ENCODE data around the gene GNG14. TPM values are rescaled to one million over a fixed set of nuclear protein-coding genes. Genes with fewer than 3 reads are reported as not detected.
"Not testable (repeated sequence)": the region's sequence is repeated elsewhere in the genome, so short reads cannot be mapped to it uniquely, and the experiment has no call there.

GNG14 gene
- total RNA-seq, 2 experiments from 2014 or later: not detected

DNA sequence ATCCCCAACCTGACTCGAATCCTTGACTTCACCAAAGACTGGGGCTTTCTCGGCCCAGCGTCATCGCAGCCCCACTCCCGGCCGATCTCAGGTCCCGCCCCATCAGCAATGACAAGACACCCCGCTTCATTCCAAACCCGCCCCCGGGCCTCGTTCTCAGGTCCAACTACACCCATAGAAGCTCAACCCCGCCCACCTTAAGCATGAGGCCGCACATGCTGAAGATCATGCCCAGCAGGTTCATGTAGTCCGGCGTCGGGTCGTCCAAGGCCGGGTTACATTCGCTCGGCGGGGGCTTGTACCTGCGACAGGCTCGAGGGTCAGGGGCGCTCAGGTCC, 18.9 kb upstream of the GNG14 start:
- CTCF ChIA-PET: interaction anchor here (0.9 to 4.8 kb wide), 2 partner anchors 9 to 97 kb away, joined by 4 to 27 read pairs; no protein-coding TSS in a partner anchor
- Mint-ChIP-seq H3K27ac (peak overlapping the region; percentile 100), H3K36me3 (ENCODE audit: low read depth) (peaks cover 32% of the 10 kb centered on the region), H3K27me3 (ENCODE audit: low read depth) (no peaks in the 10 kb centered on the region), H3K9me3 (no peaks in the 10 kb centered on the region), H3K4me3 (peak overlapping the region; percentile 95), H3K4me1 (ENCODE audit: low read depth) (peaks cover 51% of the 10 kb centered on the region)
- intact Hi-C loops (cut with micrococcal nuclease): loop anchor here (1.0 to 10.0 kb wide), 6 partner anchors 12 to 577 kb away; partner anchors contain the start of genes DHPS, ZNF44, ZNF490 and ZNF791
- DNase-seq: peak; percentile 65

DNA sequence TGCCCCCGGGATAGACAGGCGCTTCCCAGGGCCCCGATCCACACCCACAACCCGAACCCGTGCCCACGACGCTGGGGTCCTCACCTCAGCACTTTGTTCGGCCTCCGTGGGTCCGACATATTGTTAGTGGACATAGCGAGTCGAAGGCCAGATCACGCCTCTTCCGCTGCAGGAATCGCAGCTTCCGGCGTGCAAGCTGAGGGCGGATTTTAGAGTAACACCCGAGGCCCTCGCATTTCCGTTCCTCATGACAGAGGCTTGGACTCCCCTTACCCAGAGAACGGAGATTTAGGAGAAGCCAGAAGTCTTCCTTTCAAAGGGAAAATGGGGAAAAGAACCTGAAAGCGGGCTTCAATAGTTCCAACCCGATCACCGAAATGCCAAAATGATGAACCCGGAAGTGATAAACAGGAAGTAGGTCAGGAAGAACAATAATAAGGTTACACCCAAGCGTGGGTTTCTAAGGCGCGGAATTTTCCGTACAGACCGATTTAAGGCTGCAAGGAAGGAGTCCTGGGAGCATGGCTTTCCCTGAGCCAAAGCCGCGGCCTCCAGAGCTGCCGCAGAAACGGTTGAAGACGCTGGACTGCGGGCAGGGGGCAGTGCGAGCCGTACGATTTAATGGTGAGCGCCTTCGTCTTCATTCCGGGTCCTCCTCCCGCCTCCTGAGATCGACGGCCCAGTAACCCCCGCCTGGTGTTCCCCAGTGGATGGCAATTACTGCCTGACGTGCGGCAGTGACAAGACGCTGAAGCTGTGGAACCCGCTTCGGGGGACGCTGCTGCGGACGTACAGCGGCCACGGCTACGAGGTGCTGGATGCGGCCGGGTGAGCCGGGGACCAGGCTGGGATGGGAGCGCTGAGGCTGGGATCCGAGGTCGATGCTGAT, 18.3 kb upstream of the GNG14 start:
- H3K4me3 Mint-ChIP-seq: peak overlapping the region; percentile 95
- H3K27me3 Mint-ChIP-seq (ENCODE audit: low read depth): no peaks in the 10 kb centered on the region
- H3K27ac Mint-ChIP-seq: peak overlapping the region; percentile 100
- no peaks in the 10 kb centered on the region for H3K9me3 Mint-ChIP-seq
- H3K4me1 Mint-ChIP-seq (ENCODE audit: low read depth): peaks cover 46% of the 10 kb centered on the region
- H3K36me3 Mint-ChIP-seq (ENCODE audit: low read depth): peaks cover 33% of the 10 kb centered on the region
- intact Hi-C loops (cut with micrococcal nuclease): loop anchor here (1.0 to 10.0 kb wide), 6 partner anchors 12 to 577 kb away; partner anchors contain the start of genes DHPS, ZNF44, ZNF490 and ZNF791
- CTCF ChIA-PET: interaction anchor here (4.8 kb wide), 1 partner anchor 8 kb away, joined by 27 read pairs; no protein-coding TSS in a partner anchor
- peak; percentile 82 for DNase-seq

DNA sequence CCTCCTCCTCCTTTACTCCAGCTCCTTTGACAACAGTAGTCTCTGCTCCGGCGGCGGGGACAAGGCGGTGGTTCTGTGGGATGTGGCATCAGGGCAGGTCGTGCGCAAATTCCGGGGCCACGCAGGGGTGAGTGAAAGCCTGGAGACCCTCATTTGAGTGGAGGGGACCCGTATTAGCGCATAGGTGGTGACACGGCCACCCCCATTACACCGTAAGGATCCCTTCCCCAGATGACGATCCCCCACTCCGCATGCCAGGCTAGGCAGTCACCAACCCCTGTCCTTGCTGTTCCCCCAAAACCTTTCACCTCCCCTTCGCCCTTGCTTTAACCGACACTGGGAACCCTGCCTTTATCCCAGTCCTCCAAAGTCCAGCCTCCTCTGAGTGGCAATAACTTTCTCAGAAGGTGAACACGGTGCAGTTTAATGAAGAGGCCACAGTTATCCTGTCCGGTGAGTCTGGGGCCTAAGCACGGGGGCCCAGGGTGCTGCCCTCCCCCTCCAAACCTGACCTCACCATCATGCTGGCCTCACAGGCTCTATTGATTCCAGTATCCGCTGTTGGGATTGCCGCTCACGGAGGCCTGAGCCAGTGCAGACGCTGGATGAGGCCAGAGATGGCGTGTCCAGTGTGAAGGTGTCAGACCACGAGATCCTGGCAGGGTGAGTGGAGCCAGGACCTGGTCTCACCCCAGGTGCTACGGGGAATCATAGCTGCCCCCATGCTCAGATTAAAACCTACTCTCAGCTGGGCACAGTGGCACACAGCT, 17.5 kb upstream of the GNG14 start:
- DNase-seq: no peak
- Mint-ChIP-seq H3K4me3 (peak overlapping the region; percentile 95), H3K4me1 (ENCODE audit: low read depth) (peaks cover 38% of the 10 kb centered on the region), H3K9me3 (no peaks in the 10 kb centered on the region), H3K27ac (peak overlapping the region; percentile 100), H3K36me3 (ENCODE audit: low read depth) (peaks cover 27% of the 10 kb centered on the region), H3K27me3 (ENCODE audit: low read depth) (no peaks in the 10 kb centered on the region)
- CTCF ChIA-PET: interaction anchor here (1.4 to 1.6 kb wide), 2 partner anchors 30 to 121 kb away, joined by 3 to 5 read pairs; no protein-coding TSS in a partner anchor
- intact Hi-C loops (cut with micrococcal nuclease): no loop called here

DNA sequence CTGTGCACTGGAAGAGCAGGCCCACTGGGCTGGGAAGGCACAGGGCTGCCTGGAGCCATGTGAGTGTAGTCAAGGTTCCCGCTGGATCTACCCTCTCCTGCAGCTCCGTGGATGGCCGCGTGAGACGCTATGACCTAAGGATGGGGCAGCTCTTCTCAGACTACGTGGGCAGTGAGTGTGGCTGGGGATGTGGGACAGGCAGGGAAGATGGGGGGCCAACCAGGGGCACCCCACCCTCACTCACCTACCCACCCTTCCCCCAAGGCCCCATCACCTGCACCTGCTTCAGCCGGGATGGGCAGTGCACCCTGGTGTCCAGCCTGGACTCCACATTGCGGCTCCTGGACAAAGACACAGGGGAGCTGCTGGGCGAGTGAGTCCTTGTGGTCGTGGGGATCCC, 15.1 kb upstream of the GNG14 start:
- peaks cover 39% of the 10 kb centered on the region for H3K4me1 Mint-ChIP-seq (ENCODE audit: low read depth)
- H3K9me3 Mint-ChIP-seq: no peaks in the 10 kb centered on the region
- no peak overlapping the region for H3K27ac Mint-ChIP-seq
- peaks cover 32% of the 10 kb centered on the region for H3K36me3 Mint-ChIP-seq (ENCODE audit: low read depth)
- DNase-seq: no peak
- H3K27me3 Mint-ChIP-seq (ENCODE audit: low read depth): no peaks in the 10 kb centered on the region
- intact Hi-C loops (cut with micrococcal nuclease): loop anchor here (1.0 kb wide), 2 partner anchors 32 to 108 kb away; no protein-coding TSS in a partner anchor
- CTCF ChIA-PET: interaction anchor here (0.7 to 2.9 kb wide), 8 partner anchors 8 to 111 kb away, joined by 3 to 16 read pairs (median 4); no protein-coding TSS in a partner anchor
- H3K4me3 Mint-ChIP-seq: no peak overlapping the region

DNA sequence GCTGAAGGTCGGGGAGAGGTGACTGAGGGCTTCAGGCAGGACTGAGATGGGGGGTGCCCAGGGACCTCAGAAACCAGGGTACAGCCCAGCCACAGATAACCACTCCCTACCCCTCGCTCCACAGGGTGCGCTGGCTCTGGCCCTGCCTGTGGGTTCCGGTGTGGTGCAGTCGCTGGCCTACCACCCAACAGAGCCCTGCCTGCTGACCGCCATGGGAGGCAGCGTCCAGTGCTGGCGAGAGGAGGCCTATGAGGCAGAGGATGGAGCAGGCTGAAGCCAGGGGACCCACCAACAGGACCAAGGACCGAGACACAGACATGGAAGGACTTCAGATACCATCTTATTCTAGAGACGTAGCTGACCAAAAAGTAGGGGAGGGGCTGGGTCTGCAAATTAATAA, 12.4 kb upstream of the GNG14 start:
- H3K4me3 Mint-ChIP-seq: no peak overlapping the region
- H3K27ac Mint-ChIP-seq: no peak overlapping the region

DNA sequence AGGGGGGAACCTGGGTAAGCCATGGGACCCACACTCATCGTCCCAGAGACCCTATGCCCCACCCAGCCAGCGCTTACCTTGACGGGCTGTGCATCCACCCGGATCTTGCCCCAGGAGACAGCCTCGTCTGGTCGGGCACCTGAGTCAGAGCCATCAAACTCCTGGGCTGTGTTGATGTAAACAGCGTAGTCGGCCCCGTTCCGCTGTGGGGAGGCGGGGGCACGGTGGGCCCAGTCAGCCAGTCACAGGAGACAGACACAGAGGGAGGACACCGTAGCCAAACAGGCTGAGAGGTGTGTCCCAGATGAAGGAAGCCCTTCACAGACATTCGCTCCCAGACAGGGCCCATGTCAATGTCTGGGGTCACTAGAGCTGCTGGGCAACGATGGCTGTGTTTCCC, 11.9 kb upstream of the GNG14 start:
- Mint-ChIP-seq H3K27me3 (ENCODE audit: low read depth) (no peaks in the 10 kb centered on the region), H3K4me1 (ENCODE audit: low read depth) (peaks cover 27% of the 10 kb centered on the region), H3K36me3 (ENCODE audit: low read depth) (peaks cover 36% of the 10 kb centered on the region), H3K4me3 (no peak overlapping the region), H3K9me3 (no peaks in the 10 kb centered on the region), H3K27ac (no peak overlapping the region)
- no peak for DNase-seq
- CTCF ChIA-PET: interaction anchor here (0.6 to 4.5 kb wide), 4 partner anchors 9 to 195 kb away, joined by 3 to 27 read pairs (median 4); partner anchors contain the start of genes MAN2B1 and WDR83
- intact Hi-C loops (cut with micrococcal nuclease): loop anchor here (2.0 kb wide), 1 partner anchor 85 kb away; no protein-coding TSS in a partner anchor

More for the DNA sequence above, 12.4 kb upstream of the GNG14 start:
- Mint-ChIP-seq H3K9me3 (no peaks in the 10 kb centered on the region), H3K36me3 (ENCODE audit: low read depth) (peaks cover 34% of the 10 kb centered on the region), H3K4me1 (ENCODE audit: low read depth) (peaks cover 30% of the 10 kb centered on the region), H3K27me3 (ENCODE audit: low read depth) (no peaks in the 10 kb centered on the region)
- intact Hi-C loops (cut with micrococcal nuclease): no loop called here
- CTCF ChIA-PET: no interaction called here
- DNase-seq: no peak

DNA sequence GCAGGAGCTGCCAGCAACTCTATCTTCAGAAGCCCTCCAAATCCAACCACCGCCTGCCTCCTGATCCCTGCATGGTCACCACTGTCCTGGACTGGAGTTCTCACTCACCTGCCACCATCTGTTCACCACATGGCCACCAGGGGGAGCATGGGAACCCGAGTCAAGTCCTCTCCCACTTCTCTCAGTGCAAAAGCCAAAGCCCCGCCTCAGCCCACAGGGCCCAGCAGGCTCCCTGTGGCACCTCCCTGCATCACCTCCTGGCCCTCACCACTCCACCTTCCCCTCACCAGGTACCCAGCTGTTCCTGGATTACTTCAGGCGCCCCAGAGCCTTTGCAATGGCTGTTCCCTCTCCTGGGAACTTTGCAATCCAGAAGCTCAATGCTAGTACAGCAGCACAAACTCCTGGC, 11.4 kb upstream of the GNG14 start:
- Mint-ChIP-seq H3K36me3 (ENCODE audit: low read depth) (peaks cover 38% of the 10 kb centered on the region), H3K27me3 (ENCODE audit: low read depth) (no peaks in the 10 kb centered on the region), H3K9me3 (no peaks in the 10 kb centered on the region), H3K4me3 (no peak overlapping the region), H3K4me1 (ENCODE audit: low read depth) (peaks cover 30% of the 10 kb centered on the region), H3K27ac (no peak overlapping the region)
- DNase-seq: peak; percentile 93
- CTCF ChIA-PET: interaction anchor here (0.6 to 4.5 kb wide), 9 partner anchors 9 to 196 kb away, joined by 3 to 27 read pairs (median 4); partner anchors contain the start of genes MAN2B1 and WDR83
- intact Hi-C loops (cut with micrococcal nuclease): loop anchor here (2.0 kb wide), 1 partner anchor 84 kb away; no protein-coding TSS in a partner anchor

DNA sequence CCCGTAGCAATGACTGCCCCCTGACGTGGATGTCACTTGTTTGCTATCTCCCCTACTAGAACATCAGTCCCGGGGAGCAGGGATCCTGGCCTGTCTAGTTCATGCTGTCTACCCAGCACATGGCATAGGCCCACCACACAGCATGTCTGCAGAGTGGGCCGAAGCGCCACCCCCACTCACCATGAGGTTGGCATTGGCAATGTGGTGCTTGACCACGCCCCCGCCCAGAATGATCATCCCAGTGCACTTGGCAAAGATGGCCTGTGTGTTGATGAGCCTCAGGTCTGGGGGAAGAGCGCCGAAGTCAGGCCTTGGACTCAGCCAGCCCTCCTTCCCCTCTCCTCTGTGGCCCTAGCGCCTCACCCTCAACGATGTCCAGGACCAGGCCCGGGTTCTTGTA, 10.9 kb upstream of the GNG14 start:
- CTCF ChIA-PET: interaction anchor here (0.6 to 4.5 kb wide), 9 partner anchors 10 to 171 kb away, joined by 3 to 27 read pairs (median 4); partner anchors contain the start of genes MAN2B1 and WDR83
- Mint-ChIP-seq H3K27ac (no peak overlapping the region), H3K9me3 (no peaks in the 10 kb centered on the region), H3K4me3 (no peak overlapping the region), H3K4me1 (ENCODE audit: low read depth) (peaks cover 29% of the 10 kb centered on the region), H3K27me3 (ENCODE audit: low read depth) (no peaks in the 10 kb centered on the region), H3K36me3 (ENCODE audit: low read depth) (peaks cover 37% of the 10 kb centered on the region)
- intact Hi-C loops (cut with micrococcal nuclease): loop anchor here (2.0 kb wide), 1 partner anchor 84 kb away; no protein-coding TSS in a partner anchor
- DNase-seq: no peak

DNA sequence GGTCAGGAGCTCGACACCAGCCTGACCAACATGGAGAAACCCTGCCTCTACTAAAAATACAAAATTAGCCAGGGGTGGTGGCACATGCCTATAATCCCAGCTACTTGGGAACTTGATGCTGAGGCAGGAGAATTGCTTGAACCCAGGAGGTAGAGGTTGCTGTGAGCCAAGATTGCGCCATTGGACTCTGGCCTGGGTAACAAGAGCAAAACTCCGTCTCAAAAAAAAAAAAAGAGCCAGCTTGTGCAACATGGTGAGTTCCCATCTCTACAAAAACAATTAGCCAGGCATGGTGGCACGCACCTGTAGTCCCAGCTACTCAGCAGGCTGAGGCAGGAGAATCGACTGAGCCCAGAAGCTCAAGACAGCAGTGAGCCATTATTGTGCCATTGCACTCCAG, 9.8 kb upstream of the GNG14 start:
- not testable (repeated sequence) for H3K27me3 Mint-ChIP-seq (ENCODE audit: low read depth); H3K4me3 Mint-ChIP-seq

DNA sequence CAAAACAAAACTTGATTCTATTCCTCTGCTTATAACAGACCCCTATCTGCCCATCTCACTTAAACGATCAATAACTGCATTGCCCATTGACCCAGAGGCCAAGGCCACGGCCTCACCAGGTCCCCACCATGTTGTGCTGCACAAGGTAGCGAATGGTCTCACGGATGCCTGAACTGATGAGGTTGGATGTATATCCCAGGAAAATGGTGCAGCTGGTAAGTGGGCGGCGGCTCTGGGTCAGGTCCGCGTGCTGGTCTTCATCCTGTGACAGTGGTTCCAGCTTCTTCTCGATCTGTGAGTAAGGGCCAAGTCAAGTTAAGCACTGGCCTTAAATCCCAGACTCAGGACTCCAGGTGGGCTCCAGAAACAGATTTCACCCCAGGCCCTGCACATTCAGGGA, 7.8 kb upstream of the GNG14 start:
- Mint-ChIP-seq H3K27me3 (ENCODE audit: low read depth) (no peaks in the 10 kb centered on the region), H3K4me1 (ENCODE audit: low read depth) (peaks cover 26% of the 10 kb centered on the region), H3K4me3 (peak overlapping the region; percentile 99), H3K36me3 (ENCODE audit: low read depth) (peaks cover 27% of the 10 kb centered on the region), H3K9me3 (no peaks in the 10 kb centered on the region), H3K27ac (peak overlapping the region; percentile 36)
- CTCF ChIA-PET: interaction anchor here (4.5 kb wide), 1 partner anchor 13 kb away, joined by 27 read pairs; the partner anchor contains the start of genes MAN2B1 and WDR83
- intact Hi-C loops (cut with micrococcal nuclease): loop anchor here (2.0 kb wide), 1 partner anchor 239 kb away; the partner anchor contains the start of gene ZNF443
- no peak for DNase-seq

More for the DNA sequence above, 9.8 kb upstream of the GNG14 start:
- intact Hi-C loops (cut with micrococcal nuclease); H3K9me3 Mint-ChIP-seq; DNase-seq; H3K27ac Mint-ChIP-seq: not testable (repeated sequence)
- Mint-ChIP-seq H3K4me1 (ENCODE audit: low read depth) (peaks cover 26% of the 10 kb centered on the region), H3K36me3 (ENCODE audit: low read depth) (peaks cover 32% of the 10 kb centered on the region)
- CTCF ChIA-PET: interaction anchor here (0.8 to 4.5 kb wide), 3 partner anchors 8 to 80 kb away, joined by 4 to 27 read pairs (median 12); partner anchors contain the start of genes MAN2B1 and WDR83
